Measurements from ENCODE around the gene HIGD1C. TPM values are rescaled to one million over a fixed set of nuclear protein-coding genes. Genes with fewer than 3 reads are reported as not detected.

HIGD1C gene
- total and polyA plus RNA-seq, 2 of the 8 experiments (the other 6 are each of a cell fraction or from before 2014, with no cell fraction given) = not detected

DNA sequence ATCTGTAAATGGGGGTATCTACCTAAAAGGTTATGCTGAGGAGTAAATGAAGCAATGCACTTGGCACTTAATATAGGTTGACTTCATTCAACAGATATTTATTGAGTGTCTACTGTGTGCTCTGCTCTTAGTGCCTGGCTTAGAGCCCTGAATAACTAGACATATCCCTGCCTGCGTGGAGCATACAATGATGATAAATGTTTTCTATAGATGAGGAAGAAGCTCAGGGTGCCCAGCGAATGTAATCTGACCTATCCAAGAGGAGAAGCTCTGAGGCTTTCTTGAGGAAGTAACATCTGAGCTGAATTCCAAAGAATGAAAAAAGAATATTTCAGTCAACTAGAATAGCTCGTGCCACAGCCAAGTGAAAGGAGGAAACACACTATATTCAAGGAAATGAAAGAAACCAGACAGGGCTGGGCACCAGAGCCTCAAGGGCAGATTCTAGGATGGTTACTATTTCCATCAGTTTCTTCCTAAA lies 17.9 kb upstream of the HIGD1C start:
- no peaks in the 10 kb centered on the region for H3K27me3 ChIP-seq (replicated peaks in 1 of 4; ENCODE audit: control insufficient read depth in 3 of 4, extremely low read depth in 1 of 4, insufficient read depth in 3 of 4, low read length in 3 of 4)
- H2AK5ac ChIP-seq (ENCODE audit: low read depth, low read length) = no peak overlapping the region
- H3K18ac ChIP-seq (ENCODE audit: extremely low read depth, low read length) = no peak overlapping the region
- H4K91ac ChIP-seq (replicated peaks; ENCODE audit: insufficient read length, low read length) = no peak overlapping the region
- H4K5ac ChIP-seq (ENCODE audit: insufficient read length, low read depth, low read length) = no peak overlapping the region
- no peak overlapping the region for H2BK120ac ChIP-seq (replicated peaks; ENCODE audit: low read depth, low read length)
- no peak overlapping the region for H2BK12ac ChIP-seq (ENCODE audit: low read depth, low read length)
- no peaks in the 10 kb centered on the region for H3K4me1 ChIP-seq (replicated peaks in 1 of 4; ENCODE audit: control insufficient read depth in 3 of 4, insufficient read depth in 4 of 4, low read length in 3 of 4)
- H3K4me3 ChIP-seq (ENCODE audit: extremely low read depth in 1 of 4, insufficient read depth in 2 of 4, low read depth in 3 of 4, low read length in 4 of 4) = no peak overlapping the region
- no peak overlapping the region for H2AFZ ChIP-seq (ENCODE audit: low read length)
- H4K20me1 ChIP-seq (replicated peaks in 1 of 2; ENCODE audit: control insufficient read depth in 1 of 2, insufficient read depth in 2 of 2, low read length in 2 of 2) = no peaks in the 10 kb centered on the region
- H4K8ac ChIP-seq (ENCODE audit: extremely low read depth, insufficient read depth, low read length) = no peak overlapping the region
- H3K79me1 ChIP-seq (ENCODE audit: low read depth, low read length) = no peaks in the 10 kb centered on the region
- no peak overlapping the region for H3K23ac ChIP-seq (ENCODE audit: insufficient read length)
- no peak overlapping the region for H3K9ac ChIP-seq (replicated peaks in 1 of 4; ENCODE audit: extremely low read depth in 1 of 4, low read depth in 3 of 4, low read length in 3 of 4)
- H3K23me2 ChIP-seq (ENCODE audit: low read depth, low read length) = no peaks in the 10 kb centered on the region
- ChIA-PET CTCF (ENCODE audit: partially characterized antibody) (no interaction called here), POLR2A (ENCODE audit: partially characterized antibody) (interaction anchor here (1.1 kb wide), 1 partner anchor 10 kb away, joined by 3 read pairs; a partner anchor contains a TSS)
- H3K14ac ChIP-seq (ENCODE audit: insufficient read length) = no peak overlapping the region
- H3K4me2 ChIP-seq (ENCODE audit: insufficient read depth in 1 of 2, low read depth in 2 of 2, low read length in 2 of 2) = no peak overlapping the region
- FAIRE-seq = no peak
- WGBS, 2 experiments (ENCODE audit: extremely low coverage in 1 of 2, insufficient coverage in 1 of 2, insufficient read length in 1 of 2, insufficient replicate concordance in 2 of 2, low coverage in 1 of 2, low lambda C conversion rate in 2 of 2, missing lambda C conversion rate in 1 of 2) = 76% methylated on average over 3 of the region's 3 CpGs; no CpG with 5 or more reads in 1 of the 2 experiments
- H3K79me2 ChIP-seq (ENCODE audit: control insufficient read depth in 1 of 2, insufficient read depth in 2 of 2, low read length in 2 of 2) = no peaks in the 10 kb centered on the region
- H3K56ac ChIP-seq (replicated peaks; ENCODE audit: insufficient read length, low read depth, low read length) = no peak overlapping the region
- no peak overlapping the region for H3K4ac ChIP-seq (replicated peaks; ENCODE audit: insufficient read length, low read depth, low read length)
- no peak for DNase-seq (ENCODE audit: low read depth in 1 of 2, low spot score in 2 of 2)
- no peak overlapping the region for H3K27ac ChIP-seq (ENCODE audit: low read depth, low read length)
- H3K36me3 ChIP-seq (ENCODE audit: control insufficient read depth in 2 of 4, insufficient read depth in 4 of 4, low read length in 3 of 4) = no peaks in the 10 kb centered on the region
- H2BK15ac ChIP-seq (ENCODE audit: low read length) = no peak overlapping the region
- H3K9me3 ChIP-seq (ENCODE audit: insufficient read depth in 2 of 2, low read depth in 1 of 2, low read length in 1 of 2) = no peaks in the 10 kb centered on the region
- no peak for TF ChIP-seq SIRT6 (IDR thresholded peaks at IDR 0.05; ENCODE audit: low read length)
- no peak overlapping the region for H2BK5ac ChIP-seq (ENCODE audit: low read depth, low read length)
- H2BK20ac ChIP-seq (ENCODE audit: low read length) = no peak overlapping the region

Measured in H1 (cell line).